Activated CD4-positive, alpha-beta T cell treated with anti-CD3 and anti-CD28 coated beads for 4 hours (primary cell): ENCODE measurements around the gene RPL22.

ENCODE experiments used
- DNase-seq, 2 donors: peaks; one replicate each; pipeline ENCODE4 v3.0.0-alpha.2; 2020

Gene RPL22

GRCh38 chr1:6199298-6200187 lies at the start of gene RPL22:
RPL22 (minus strand) TSS chr1:6199595; CDS start chr1:6199573, 22 bp downstream.
- DNase-seq, result peak; percentile 97

GRCh38 chr1:6248161-6248776 lies 48.9 kb upstream of the RPL22 start:
- no peak for DNase-seq

GRCh38 chr1:6247651-6248050 lies 48.3 kb upstream of the RPL22 start:
- no peak for DNase-seq

- DNase-seq, result peak; percentile 81
Observed at GRCh38 chr1:6246497-6247467, 47.4 kb upstream of the RPL22 start.

GRCh38 chr1:6245869-6246496 lies 46.6 kb upstream of the RPL22 start:
- DNase-seq, result peak; percentile 26 to 41

GRCh38 chr1:6245086-6245868 lies 45.9 kb upstream of the RPL22 start:
- DNase-seq, result peak; percentile 69 to 75

GRCh38 chr1:6244401-6245049 lies 45.1 kb upstream of the RPL22 start:
- no peak for DNase-seq

- DNase-seq, result no peak
Observed at GRCh38 chr1:6243993-6244392, 44.6 kb upstream of the RPL22 start, which contains the start of gene HES3. HES3 (plus strand) TSS chr1:6244179; CDS start chr1:6244366, 187 bp downstream.

- DNase-seq, result no peak
Observed at GRCh38 chr1:6243053-6243834, 43.8 kb upstream of the RPL22 start.

GRCh38 chr1:6241887-6242740 lies 42.7 kb upstream of the RPL22 start:
- DNase-seq, result no peak

- DNase-seq, result no peak
Observed at GRCh38 chr1:6241107-6241886, 41.9 kb upstream of the RPL22 start.

GRCh38 chr1:6239950-6240768 lies 40.8 kb upstream of the RPL22 start:
- no peak for DNase-seq

GRCh38 chr1:6239213-6239752 lies 39.9 kb upstream of the RPL22 start:
- no peak for DNase-seq

GRCh38 chr1:6237093-6237492 lies 37.7 kb upstream of the RPL22 start:
- DNase-seq, result no peak

GRCh38 chr1:6235296-6235677 lies 35.9 kb upstream of the RPL22 start:
- no peak for DNase-seq

GRCh38 chr1:6234502-6235295 lies 35.3 kb upstream of the RPL22 start:
- no peak for DNase-seq
